Esophagus squamous epithelium (tissue), 5 donors: ENCODE data around the gene CREB3L2. TPM values are rescaled to one million over a fixed set of nuclear protein-coding genes. Genes with fewer than 3 reads are reported as not detected.
"Not testable (repeated sequence)": the region's sequence is repeated elsewhere in the genome, so short reads cannot be mapped to it uniquely, and the experiment has no call there.

Experiments
- DNase-seq: peaks from one replicate; lab custom pipeline; 2025; lab: John Stamatoyannopoulos, UW
- H3K27ac ChIP-seq, 4 donors: fragments of 200-600 bp; sonication (generic); one replicate each; pipeline ENCODE4 v1.5.1; 2016 to 2019; ENCODE audit warnings: mild to moderate bottlenecking in 1 of 4
- H3K27me3 ChIP-seq, 4 donors: fragments of 200-600 bp; sonication (generic); 1 replicate in 3 of 4; 2 replicates in 1 of 4; pipeline versions ENCODE4 v1.5.1 to v1.6.0; 2017 to 2021; ENCODE audit warnings: antibody characterized with exemption in 1 of 4
- H3K36me3 ChIP-seq, 3 donors: fragments of 200-600 bp; sonication (generic); one replicate each; pipeline ENCODE4 v1.5.1; 2016 to 2019
- H3K4me1 ChIP-seq, 3 donors: fragments of 200-600 bp; sonication (generic); one replicate each; pipeline ENCODE4 v1.5.1; 2017 to 2019
- H3K4me3 ChIP-seq, 4 donors: fragments of 200-600 bp; sonication (generic); 1 replicate in 3 of 4; 2 replicates in 1 of 4; pipeline ENCODE4 v1.5.1; 2016 to 2019; ENCODE audit warnings: mild to moderate bottlenecking in 2 of 4, moderate library complexity in 1 of 4
- H3K9me3 ChIP-seq, 3 donors: fragments of 200-600 bp; sonication (generic); one replicate each; pipeline ENCODE4 v1.5.1; 2016 to 2019
- POLR2A ChIP-seq, 4 donors: fragments of 450-650 bp; IDR thresholded peaks; one replicate each; pipeline ENCODE4 v1.6.1; 2017; ENCODE audit warnings: antibody characterized with exemption in 4 of 4, mild to moderate bottlenecking in 4 of 4, moderate library complexity in 3 of 4
- WGBS, 2 donors: methylation state at CpG; one replicate each; pipeline ENCODE4 v1.1.5; 2018; 5-methylcytosine and 5-hydroxymethylcytosine counted together
- intact Hi-C: fragments of 100-400 bp; cut with DNase I; formaldehyde crosslinking; loops from one replicate; pipeline ENCODE4 v1.15.0; 2022
- total RNA-seq, 4 donors: library from RNA; depleted of rRNA; stranded (reverse); fragments of >200 nt; gene quantifications; one replicate each; pipeline ENCODE4 v1.1.0, GENCODE V29; 2016
- TF ChIP-seq, protein P1 (sequence below), 6 experiments: fragments of 450-650 bp in 4 of 6; fragments of 200-600 bp in 2 of 6; sonication (generic) in 2 of 6; IDR thresholded peaks; one replicate each; pipeline ENCODE4 v1.5.1; 2016 to 2019; ENCODE audit warnings: antibody characterized with exemption in 6 of 6, mild to moderate bottlenecking in 4 of 6, moderate library complexity in 4 of 6
- donor health status: DM: yes; HTN: yes; CAD: no.

The CREB3L2 gene
- total RNA-seq, 4 donors from 2014 or later = 14.9 to 21.9 (median 17.3) TPM

DNA sequence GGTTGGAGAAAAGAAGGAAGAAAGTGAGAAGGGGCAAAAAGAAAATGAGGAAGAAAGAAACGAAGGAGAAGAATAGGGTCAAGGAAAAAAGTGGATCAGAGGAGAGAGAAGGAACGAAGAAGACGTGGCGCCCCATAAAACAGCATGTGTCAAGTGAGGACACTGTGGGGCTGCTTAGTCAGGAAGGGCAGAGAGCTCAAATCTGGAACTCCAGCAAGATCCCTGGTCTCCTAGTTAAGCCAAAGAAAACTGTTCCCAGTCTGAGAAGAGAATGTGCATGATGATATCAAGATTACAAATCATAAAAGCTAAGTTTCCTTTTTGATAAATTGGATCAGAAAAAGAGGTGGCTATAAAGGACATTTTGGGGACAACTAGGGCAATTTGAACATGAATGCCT lies 33.0 kb downstream of the CREB3L2 start:
- DNase-seq = no peak
- Histone ChIP-seq H3K4me1 (peaks cover 10 to 79% (median 14%) of the 10 kb centered on the region in 3 donors), H3K27ac (no peak overlapping the region), H3K36me3 (no peaks in the 10 kb centered on the region), H3K4me3 (no peak overlapping the region), H3K9me3 (no peaks in the 10 kb centered on the region), H3K27me3 (no peaks in the 10 kb centered on the region)
- intact Hi-C loops = no loop called here
- no peak for TF ChIP-seq POLR2A (IDR thresholded peaks at IDR 0.05)
- TF ChIP-seq, protein P1, sequence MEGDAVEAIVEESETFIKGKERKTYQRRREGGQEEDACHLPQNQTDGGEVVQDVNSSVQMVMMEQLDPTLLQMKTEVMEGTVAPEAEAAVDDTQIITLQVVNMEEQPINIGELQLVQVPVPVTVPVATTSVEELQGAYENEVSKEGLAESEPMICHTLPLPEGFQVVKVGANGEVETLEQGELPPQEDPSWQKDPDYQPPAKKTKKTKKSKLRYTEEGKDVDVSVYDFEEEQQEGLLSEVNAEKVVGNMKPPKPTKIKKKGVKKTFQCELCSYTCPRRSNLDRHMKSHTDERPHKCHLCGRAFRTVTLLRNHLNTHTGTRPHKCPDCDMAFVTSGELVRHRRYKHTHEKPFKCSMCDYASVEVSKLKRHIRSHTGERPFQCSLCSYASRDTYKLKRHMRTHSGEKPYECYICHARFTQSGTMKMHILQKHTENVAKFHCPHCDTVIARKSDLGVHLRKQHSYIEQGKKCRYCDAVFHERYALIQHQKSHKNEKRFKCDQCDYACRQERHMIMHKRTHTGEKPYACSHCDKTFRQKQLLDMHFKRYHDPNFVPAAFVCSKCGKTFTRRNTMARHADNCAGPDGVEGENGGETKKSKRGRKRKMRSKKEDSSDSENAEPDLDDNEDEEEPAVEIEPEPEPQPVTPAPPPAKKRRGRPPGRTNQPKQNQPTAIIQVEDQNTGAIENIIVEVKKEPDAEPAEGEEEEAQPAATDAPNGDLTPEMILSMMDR (IDR thresholded peaks at IDR 0.05) = no peak
- WGBS, 2 donors = 87 to 90% methylated on average over 4 of the region's 4 CpGs

- 91 to 97% methylated on average over 4 of the region's 4 CpGs for WGBS, 2 donors
- DNase-seq, H3K27me3 ChIP-seq, H3K9me3 ChIP-seq, H3K36me3 ChIP-seq, H3K4me3 ChIP-seq, intact Hi-C loops, H3K27ac ChIP-seq: not testable (repeated sequence)
- peaks cover 14 to 79% (median 14%) of the 10 kb centered on the region in 3 donors for H3K4me1 ChIP-seq
These were observed 33.5 kb downstream of the CREB3L2 start for GRCh38 chr7:137968339-137968738.

- intact Hi-C loops = no loop called here
- Histone ChIP-seq H3K27ac (peak overlapping the region in 2 of 4 donors; percentile 2 to 20), H3K9me3 (no peaks in the 10 kb centered on the region), H3K4me1 (peaks cover 17 to 87% (median 20%) of the 10 kb centered on the region in 3 donors), H3K36me3 (no peaks in the 10 kb centered on the region), H3K4me3 (no peak overlapping the region), H3K27me3 (no peaks in the 10 kb centered on the region)
- WGBS, 2 donors = 75 to 77% methylated on average over 12 of the region's 12 CpGs
- TF ChIP-seq POLR2A (IDR thresholded peaks at IDR 0.05) = no peak
- TF ChIP-seq, protein P1 (IDR thresholded peaks at IDR 0.05) = no peak
- DNase-seq = no peak
These were observed 34.5 kb downstream of the CREB3L2 start for GRCh38 chr7:137967143-137968018.

DNA sequence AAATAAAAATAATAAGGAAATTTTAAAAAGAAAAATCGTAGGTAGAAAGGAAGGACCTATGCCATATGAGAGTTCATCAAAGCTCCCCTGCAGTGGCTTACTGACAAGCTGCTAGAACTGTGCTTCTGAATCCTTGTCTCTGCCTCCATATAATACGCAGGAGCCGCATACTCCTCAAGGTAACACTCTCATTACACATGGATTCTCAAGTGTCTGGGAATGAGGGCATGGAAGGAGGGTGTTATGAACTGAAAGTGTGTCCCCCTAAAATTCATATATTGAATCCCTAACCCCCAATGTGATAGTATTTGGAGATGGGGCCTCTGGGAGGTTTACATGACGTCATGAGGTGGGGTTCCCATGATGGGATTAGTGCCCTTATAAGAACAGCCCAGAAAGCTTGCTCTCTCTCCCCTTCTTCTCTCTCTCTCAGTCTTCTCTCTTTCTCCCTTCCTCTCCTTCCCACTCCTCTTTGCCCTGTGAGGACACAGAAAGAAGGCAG lies 35.2 kb downstream of the CREB3L2 start:
- Histone ChIP-seq H3K36me3 (no peaks in the 10 kb centered on the region), H3K9me3 (no peaks in the 10 kb centered on the region), H3K27me3 (no peaks in the 10 kb centered on the region), H3K27ac (peak overlapping the region in 1 of 4 donors; percentile 2), H3K4me1 (peaks cover 17 to 90% (median 21%) of the 10 kb centered on the region in 3 donors), H3K4me3 (no peak overlapping the region)
- WGBS, 2 donors = 82 to 83% methylated on average over 4 of the region's 4 CpGs
- TF ChIP-seq POLR2A (IDR thresholded peaks at IDR 0.05) = no peak
- TF ChIP-seq, protein P1 (IDR thresholded peaks at IDR 0.05) = no peak
- DNase-seq = no peak
- intact Hi-C loops = no loop called here

- no peak overlapping the region for H3K4me3 ChIP-seq
- no peak for DNase-seq
- peaks cover 17 to 90% (median 21%) of the 10 kb centered on the region in 3 donors for H3K4me1 ChIP-seq
- intact Hi-C loops = no loop called here
- H3K36me3 ChIP-seq = no peaks in the 10 kb centered on the region
- H3K27me3 ChIP-seq = no peaks in the 10 kb centered on the region
- H3K27ac ChIP-seq = peak overlapping the region in 3 of 4 donors; percentile 2 to 4 (median 3)
- TF ChIP-seq, protein P1 (IDR thresholded peaks at IDR 0.05) = no peak
- no peak for TF ChIP-seq POLR2A (IDR thresholded peaks at IDR 0.05)
- no peaks in the 10 kb centered on the region for H3K9me3 ChIP-seq
- 54 to 61% methylated on average over 2 of the region's 2 CpGs for WGBS, 2 donors
These were observed 35.8 kb downstream of the CREB3L2 start for GRCh38 chr7:137965942-137966640.
